Astrocyte of the spinal cord (primary cell): ENCODE results near the gene RNF157.
"Not testable (repeated sequence)": the region's sequence is repeated elsewhere in the genome, so short reads cannot be mapped to it uniquely, and the experiment has no call there.

Experiments used
- DNase-seq: peaks from one replicate; pipeline ENCODE4 v3.0.0; 2011; ENCODE audit warnings: low read depth, low spot score
- H3K4me3 ChIP-seq: 2 replicates; pipeline ENCODE4 v1.5.1; 2011; ENCODE audit warnings: low read depth, mild to moderate bottlenecking, low read length, moderate library complexity
- CTCF ChIP-seq: IDR thresholded peaks from 2 replicates; pipeline ENCODE4 v1.5.1; 2012; ENCODE audit warnings: low read depth, mild to moderate bottlenecking, low read length, inconsistent platforms
- in situ Hi-C: cut with HindIII; loops from 2 replicates; pipeline ENCODE4 v1.10.0; 2017; ENCODE audit warnings: low sequenced_read_pairs

RNF157 gene

GRCh38 chr17:76232342-76232741, 8.0 kb downstream of the RNF157 start:
- DNase-seq: peak; percentile 34

DNA sequence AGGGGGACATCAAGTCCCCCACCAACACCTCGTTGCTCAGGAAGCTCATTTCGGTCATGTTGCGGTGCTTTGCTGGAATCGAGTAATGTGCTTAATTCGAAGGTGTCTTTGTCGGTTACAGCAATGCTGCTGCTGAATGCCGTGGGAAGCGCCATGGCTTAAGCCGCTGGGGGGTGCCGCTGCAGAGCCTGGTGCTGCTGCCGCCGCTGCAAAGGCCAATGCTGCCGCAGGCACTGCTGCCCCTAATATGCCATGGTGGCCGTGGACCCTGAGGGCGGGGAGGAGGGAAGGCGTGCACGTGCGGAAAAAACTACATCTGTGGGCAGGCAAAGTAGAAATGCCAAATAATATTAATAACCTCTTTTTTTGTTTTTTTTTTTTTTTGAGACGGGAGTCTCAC, 13.5 kb downstream of the RNF157 start:
- in situ Hi-C loops, DNase-seq, H3K4me3 ChIP-seq: not testable (repeated sequence)

More at GRCh38 chr17:76232342-76232741, 8.0 kb downstream of the RNF157 start:
- no peak overlapping the region for H3K4me3 ChIP-seq
- TF ChIP-seq CTCF: no peak
- in situ Hi-C loops: no loop called here

DNA sequence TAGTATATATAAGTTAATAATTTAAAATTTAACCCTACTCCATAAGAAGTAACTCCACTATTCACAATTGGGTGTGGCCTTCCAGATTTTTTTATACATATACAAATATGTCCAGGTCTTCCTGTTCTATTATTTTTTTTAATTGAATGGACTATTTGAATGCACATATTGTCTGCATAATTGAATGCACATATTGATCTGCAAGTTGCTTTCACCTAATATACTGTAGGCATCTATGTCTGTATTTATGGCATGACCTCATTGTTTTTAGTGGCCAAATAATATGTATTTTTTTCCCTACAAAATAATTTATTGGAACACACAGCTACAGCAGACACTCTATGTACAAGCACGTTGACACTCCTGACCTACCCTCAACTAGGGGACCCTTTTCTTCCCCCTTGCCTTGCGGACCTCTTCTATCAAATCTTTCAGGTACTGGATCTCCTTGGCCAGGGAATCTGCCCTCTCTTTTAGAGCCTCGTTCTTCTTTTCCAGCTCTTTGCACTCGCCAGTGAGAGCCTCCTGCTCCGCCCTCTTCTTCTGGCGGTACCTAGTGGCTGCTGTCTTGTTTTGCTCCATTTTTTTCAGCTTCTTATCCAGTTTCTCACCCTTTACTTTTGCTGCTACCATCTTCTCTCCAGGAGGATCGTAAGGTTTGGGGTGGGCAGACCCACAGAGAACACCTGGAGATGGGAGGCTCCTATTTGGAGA, 14.8 kb downstream of the RNF157 start:
- H3K4me3 ChIP-seq, DNase-seq, in situ Hi-C loops: not testable (repeated sequence)

GRCh38 chr17:76223802-76224201, 16.5 kb downstream of the RNF157 start:
- no peak for DNase-seq
- TF ChIP-seq CTCF: no peak
- in situ Hi-C loops: no loop called here
- H3K4me3 ChIP-seq: no peak overlapping the region

GRCh38 chr17:76219670-76220383, 20.5 kb downstream of the RNF157 start:
- in situ Hi-C loops: no loop called here
- no peak overlapping the region for H3K4me3 ChIP-seq
- no peak for DNase-seq
- no peak for TF ChIP-seq CTCF

GRCh38 chr17:76217081-76217480, 23.2 kb downstream of the RNF157 start:
- no peak for DNase-seq
- H3K4me3 ChIP-seq: no peak overlapping the region
- in situ Hi-C loops: no loop called here
- TF ChIP-seq CTCF: no peak

DNA sequence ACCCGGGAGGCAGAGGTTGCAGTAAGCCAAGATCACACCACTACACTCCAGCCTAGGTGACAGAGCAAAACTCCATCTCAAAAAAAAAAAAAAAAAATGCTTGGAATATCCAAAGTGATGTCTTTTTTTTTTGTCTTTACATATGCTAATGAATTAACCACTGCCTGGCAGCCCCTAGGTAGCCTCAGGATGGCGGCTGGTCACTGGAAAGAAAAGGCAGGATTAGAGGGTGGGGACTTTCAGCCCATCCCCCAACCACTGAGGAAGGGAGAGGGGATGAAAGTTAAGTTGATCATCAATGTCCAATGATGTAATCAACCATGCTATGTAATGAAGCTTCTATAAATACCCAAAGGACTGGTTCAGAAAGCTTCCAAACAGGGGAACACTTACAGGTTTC, 26.8 kb downstream of the RNF157 start:
- no peak for TF ChIP-seq CTCF
- no peak overlapping the region for H3K4me3 ChIP-seq
- in situ Hi-C loops: no loop called here
- DNase-seq: no peak
